HG02642 (cell line): ENCODE data around the gene ZNF837.
"Not testable (repeated sequence)": the region's sequence is repeated elsewhere in the genome, so short reads cannot be mapped to it uniquely, and the experiment has no call there.

Source experiments
- ATAC-seq: cut with Tn5 transposase; IDR thresholded peaks from one replicate; pipeline ENCODE4 v1.9.1; 2021; ENCODE audit warnings: mild to moderate bottlenecking; ENCODE audit not compliant: unreplicated experiment, poor library complexity

ZNF837 gene

DNA sequence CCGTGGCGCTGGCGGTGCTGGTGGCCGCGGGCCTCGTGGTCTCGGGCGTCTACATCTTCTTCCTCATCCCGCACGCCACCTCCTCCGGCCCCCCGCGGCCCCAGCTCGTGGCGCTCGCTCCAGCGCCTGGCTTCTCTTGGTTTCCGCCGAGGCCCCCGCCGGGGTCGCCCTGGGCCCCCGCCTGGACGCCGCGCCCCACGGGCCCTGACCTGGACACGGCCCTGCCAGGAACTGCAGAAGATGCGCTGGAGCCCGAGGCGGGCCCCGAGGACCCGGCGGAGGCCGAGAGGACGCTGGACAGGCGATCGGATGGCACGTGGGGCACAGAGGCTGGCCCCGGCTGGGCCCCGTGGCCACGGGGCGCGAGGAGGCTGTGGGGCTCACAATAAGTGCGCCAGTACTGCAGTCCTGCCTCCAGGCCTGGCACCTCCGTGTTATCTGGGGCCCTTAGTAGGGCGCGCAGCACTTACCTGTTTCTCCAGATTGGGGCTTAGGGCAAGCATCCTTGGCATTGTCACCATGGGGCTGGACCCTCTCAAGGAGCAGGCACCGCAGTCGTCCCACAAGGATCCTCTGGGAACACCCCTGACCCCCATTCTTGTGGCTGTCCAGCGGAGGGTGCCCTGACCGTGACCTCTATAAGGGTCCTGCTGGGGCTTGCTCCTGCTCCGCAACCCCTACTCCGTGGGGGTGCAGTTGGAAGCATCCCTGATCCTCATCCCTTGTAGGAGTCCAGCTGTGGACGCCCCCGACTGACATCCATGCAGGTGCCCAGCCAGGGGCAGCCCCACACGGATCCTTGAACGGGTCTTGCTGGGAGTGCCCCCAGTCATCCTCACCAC is 16.1 kb upstream of the ZNF837 start:
- ATAC-seq = no peak

DNA sequence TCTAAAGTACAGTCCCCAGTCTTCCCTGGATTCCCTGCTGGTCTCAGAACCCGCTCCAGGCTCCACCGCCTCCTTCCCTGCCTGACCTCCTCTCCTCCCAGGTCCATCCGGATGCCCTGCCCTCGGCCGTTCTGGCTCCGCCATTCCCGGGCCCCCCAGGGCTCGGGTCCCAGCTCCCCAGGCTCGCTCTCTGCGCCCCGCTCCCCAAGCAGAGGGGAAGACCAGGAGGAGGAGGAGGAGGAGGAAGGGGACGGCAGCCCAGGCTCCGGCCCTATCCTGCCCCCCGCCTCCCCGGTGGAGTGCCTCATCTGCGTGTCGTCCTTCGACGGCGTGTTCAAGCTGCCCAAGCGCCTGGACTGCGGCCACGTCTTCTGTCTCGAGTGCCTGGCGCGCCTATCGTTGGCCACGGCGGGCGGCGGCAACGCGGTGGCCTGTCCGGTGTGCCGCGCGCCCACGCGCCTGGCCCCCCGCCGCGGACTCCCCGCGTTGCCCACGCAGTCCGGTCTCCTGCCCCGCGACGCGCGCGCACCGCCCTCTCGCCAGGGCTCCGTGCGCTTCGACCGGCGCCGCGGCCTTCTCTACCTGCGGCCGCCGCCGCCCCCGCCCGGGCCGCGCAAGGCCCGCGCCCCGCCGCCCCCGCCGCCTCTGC is 15.3 kb upstream of the ZNF837 start:
- ATAC-seq = no peak

DNA sequence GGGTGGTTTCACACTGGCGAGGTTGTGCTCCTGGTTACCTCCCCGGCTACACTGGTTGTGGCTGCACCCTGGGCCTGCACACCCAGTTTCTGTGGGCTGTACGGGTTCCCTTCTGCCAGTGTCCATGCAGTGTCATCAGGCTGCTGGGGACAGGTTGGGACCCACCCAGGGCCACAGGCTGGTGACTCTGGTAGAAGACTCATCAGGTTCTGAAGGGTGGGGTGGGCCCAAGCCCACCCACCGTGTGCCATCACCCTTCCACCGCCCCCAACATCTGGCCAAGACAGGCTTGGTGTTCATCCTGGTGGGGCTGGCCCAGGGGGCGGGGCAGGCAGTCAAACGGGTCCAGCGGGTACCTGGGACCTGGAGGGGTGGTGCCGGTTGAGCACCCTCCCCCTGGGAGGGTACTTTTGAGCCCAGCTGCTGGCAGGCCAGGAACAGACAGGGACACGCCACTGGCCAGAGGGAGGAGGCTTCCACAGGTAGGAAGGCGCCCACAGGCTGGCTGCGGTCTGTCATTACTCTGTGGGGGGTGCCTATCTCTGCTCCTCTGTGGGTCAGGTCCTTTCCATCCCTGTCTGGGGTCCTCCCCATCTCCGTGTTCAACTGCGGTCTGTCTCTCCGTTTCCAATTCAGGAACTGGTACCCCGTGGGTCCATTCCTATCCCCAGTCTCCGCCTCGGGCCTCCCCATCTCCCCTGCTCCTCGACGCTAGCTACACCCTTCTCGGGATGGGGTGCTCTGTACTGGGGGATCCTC is 14.6 kb upstream of the ZNF837 start, which contains the start of gene RNF225:
RNF225 (plus strand) TSS at position 437 of the 759 bp plus-strand sequence. CDS start 434 bp downstream, outside the sequence.
- ATAC-seq = no peak

DNA sequence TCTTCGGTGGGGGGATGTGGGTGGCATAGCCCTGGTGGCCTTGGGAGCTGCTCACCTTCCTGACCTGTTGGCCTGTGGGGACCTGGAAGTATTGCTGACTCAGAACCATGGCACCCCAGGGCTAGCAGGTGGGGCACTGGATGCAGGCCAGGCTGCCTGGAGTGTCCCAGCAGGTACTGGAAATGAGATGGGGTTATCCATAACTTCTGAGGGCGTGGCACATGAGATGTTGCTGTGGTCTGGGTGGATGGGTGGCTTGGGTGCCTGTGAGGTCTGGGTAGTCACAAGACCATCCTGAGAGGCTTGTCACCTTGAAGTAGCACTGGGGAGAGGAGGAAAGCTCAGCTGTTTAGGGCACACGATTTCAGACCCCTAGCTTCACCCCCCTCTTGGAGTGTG is 14.0 kb upstream of the ZNF837 start:
- ATAC-seq = no peak

DNA sequence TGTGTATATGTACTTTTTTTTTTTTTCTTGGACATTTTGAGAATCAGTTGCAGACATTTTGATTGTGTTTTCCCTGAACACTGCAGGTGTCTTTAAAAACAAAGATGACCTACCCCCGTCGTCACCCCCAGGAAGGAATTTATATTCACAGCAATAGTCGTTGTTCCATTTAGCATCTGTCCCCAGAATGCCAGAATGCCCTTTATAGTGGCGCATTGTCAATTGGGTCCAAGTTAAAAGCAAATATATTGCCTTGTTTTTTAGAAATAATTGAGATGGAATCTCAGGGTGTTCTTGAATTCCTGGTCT is 12.8 kb upstream of the ZNF837 start:
- no peak for ATAC-seq

DNA sequence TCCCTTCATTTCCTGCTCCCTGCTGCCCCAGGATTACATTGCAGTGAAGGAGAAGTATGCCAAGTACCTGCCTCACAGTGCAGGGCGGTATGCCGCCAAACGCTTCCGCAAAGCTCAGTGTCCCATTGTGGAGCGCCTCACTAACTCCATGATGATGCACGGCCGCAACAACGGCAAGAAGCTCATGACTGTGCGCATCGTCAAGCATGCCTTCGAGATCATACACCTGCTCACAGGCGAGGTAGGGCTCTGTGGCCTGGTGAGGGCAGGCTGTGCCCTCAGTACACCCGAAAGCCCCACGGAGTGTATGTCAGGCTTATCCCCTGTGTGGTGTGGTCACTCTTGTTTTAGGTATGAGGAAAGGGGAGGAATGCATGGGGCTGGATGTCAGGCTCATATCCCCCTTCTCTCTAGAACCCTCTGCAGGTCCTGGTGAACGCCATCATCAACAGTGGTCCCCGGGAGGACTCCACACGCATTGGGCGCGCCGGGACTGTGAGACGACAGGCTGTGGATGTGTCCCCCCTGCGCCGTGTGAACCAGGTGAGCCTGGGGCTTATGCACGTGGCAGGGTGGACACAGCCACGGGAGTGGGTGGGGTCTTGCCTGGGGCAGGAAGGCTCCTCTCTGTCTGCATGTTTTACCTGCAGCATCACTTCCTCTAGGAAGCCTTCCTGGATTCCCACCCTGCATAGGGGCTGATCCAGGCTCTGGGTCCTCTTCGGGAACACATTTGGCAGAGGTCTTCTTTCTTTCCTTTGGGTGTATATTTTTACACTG is 12.3 kb upstream of the ZNF837 start:
- ATAC-seq = no peak

DNA sequence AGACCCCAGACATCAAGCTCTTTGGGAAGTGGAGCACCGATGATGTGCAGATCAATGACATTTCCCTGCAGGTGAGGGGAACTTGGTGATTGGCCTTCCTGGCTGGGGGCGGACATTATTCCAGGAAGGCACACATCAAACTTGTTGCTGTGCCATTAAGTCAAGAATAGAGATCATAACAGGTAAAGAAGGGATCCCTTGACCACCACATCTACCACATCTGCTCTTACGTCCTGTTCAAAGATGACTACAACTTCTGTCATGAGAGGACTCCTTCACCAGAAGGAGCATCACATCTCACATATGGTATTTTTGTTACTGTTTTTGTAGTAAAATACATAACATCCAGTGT is 7.3 kb upstream of the ZNF837 start:
- no peak for ATAC-seq

DNA sequence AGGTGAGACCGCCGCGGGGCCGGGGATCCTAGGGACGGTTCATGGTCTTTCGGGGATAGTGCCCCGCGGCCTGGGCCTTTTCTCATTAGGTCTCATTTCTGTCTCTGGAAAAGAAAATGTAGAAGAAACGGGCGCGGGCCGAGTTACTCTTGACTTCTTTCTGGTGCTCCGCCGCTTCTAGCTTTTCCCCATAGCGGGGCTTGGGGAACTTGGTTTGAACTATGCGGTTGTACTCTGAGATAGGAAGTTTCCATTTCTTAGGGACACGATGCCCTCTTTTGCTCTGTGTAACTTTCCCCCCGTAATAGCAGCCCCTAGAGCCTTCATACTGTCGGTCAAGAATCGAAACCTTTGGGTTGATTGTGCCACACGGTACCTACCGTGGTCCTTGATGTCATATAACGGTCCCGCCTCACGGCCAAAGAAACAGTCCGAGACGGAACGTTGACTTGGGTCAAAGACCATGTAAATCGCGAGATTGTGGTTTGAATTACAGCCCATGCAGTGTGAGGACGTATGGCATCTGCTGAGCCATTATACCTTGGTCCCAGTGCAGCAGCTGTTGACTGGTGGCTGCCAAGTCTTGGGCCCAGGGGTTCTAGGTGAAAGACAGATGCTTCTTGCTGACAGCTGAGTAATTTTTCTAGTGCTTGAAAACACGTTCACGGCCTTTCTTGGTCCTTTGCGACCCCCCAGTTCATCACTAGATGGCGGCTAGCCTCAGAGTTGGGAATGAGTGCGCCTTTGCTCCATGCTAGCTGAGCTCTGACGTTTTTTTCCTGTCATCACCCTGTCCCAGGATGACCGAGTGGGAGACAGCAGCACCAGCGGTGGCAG is 6.7 kb upstream of the ZNF837 start:
- ATAC-seq = no peak

DNA sequence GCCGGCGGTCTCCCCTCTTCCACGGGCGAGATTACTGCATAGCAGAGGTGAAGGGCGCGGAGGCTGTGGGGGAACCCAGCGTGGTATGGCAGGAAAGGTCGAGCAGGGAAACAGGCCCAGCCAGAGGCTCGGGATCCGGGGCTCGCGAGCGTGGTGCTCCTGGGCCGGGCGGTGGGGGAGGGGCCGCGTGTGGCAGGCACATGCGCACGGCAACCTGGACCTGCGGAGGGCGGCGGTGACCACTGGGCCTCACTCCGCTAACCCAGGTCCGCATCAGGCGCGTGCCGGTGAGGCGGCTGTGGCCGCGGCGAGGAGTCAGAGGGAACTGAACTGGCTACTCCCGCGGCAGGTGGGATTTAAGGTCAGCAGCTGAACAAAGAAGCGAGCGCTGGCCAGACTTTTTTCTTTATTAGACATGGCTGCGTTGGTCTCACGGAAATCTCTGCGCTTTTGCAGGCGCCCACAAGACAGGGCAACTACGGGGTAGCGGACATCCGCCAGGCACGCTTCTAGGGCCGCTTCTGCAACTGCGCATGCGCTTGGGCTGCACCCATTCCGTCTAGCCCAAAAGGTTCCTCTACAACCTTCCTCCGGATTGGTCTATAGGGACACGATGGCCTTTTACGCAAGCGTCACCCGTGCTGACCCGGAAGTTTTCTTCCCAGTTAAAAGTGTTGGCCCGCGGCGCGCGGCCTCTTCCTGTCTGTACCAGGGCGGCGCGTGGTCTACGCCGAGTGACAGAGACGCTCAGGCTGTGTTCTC is 5.9 kb upstream of the ZNF837 start, which contains the start of gene RPS5:
RPS5 (plus strand) TSS at position 694 of the 762 bp plus-strand sequence. CDS start 869 bp downstream, outside the sequence.
- ATAC-seq = peak; percentile 83

DNA sequence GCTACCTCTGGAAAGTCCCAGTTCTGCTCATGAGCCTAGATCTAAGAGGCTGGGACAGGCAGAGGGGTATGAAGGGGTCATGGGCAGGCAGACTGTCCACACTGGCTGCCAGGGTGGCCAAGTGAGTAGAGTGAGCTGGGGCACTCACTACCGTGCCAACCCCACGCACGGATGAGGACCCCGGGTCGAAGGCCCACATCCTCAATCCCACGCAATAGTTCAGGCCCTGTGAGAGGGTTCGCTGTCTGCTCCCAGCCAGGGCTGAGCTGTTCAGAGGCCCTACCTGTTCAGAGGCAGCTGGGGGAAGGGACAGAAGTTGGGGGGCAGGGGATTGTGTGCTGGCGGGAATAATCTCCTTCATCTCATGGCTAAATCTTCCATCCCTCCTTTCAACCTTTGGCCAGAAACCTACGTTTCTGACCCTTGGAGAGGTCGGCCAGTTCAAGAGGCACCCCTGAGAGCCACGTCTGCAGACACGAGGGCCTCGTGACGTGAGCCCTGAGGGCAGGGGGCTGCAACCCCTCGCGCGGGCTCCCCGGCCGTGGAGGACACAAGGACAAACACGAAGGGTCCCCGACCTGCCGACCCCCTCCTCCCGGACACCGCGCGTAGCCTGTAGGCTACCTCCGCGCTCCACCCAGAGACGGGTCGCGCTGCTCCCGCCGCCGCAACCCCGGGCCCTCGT is 5.2 kb upstream of the ZNF837 start:
- peak; percentile 3 for ATAC-seq

DNA sequence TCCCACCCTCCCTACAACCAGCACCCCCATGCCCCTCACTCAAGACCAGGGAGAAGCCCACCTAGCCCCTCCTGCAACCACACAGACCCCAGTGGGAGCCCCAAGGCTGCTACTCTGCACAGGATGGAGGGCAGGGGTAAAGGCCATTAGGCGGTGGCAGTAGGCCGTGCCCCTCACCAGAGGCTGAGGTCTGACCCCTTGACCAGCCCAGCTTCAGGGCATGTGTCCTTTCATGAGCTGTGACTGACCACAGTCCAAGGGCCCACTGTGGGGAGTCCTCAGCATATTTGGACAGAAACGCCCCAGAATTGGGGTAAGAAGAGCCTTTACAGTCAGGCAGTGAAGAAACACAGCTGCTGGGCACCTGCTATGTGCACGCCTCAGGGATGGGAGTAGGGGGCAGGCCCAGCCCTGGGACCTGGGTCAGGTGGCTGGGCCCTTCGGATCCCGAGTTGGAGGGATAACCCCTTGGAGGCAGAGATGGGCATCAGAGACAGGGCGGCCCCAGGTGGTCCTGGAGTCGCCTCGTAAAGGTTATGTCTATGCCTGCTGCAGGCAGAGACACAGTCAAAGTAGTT is 4.6 kb upstream of the ZNF837 start:
- no peak for ATAC-seq

DNA sequence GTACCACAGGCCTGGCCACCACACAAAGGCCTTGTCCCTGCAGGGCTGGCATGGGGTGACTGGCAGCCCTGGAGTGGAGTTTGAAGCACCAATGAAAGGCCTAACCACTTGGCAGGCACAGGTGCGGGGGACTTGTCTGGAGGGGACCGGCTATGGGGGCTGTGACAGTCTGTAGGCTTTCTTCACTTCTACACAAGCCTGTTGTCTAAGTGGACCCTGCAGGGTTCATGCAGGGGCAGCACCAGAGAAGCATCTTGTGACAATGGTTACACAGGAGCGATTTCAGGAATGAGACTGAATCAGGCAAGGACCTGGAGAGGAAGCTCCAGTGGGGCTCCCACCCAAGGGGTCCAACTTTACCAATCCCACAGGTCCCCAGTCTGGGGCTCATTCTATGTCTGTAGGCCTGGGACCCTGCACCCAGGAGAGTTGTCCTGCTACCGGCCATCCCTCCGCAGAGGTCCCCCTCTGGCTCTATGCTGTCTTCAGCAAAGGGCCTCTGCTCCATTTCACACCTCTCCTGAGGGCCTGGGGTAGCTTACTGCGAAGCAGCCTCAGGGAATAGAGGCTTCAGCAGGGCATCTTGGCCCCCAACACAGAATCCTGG is 2.3 kb upstream of the ZNF837 start:
- no peak for ATAC-seq

DNA sequence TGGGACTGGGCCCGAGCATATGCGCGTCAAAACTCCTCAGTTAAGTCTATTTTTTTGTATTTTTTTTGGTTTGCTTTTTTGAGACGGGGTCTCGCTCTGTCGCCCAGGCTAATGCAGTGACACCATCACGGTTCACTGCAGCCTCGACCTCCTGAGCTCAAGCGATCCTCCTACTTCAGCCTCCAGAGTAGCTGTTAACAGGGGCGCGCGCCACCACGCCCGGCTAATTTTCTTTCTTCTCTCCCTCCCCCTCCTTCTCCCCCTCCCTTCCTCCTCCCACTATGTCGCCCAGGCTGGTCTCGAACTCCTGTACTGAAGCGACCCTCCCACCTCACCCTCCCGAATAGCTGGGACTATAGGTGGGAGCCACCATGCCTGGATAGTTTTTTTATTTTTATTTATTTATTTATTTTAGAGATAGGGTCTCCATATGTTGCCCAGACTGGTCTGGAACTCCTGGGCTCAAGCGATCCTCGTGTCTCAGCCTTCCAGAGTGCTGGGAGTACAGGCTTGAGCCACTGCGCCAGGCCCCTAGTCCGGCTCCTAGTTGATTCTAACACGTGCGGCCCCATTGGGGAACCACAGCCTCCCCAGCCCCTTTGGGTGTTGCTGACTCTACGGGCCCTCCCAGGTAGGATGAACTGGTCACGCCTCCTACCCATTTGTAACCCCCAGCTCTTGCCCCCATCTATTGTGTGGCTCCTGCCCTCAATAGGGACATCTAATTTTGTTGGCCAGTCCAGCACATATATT is 806 bp upstream of the ZNF837 start:
- no peak for ATAC-seq

DNA sequence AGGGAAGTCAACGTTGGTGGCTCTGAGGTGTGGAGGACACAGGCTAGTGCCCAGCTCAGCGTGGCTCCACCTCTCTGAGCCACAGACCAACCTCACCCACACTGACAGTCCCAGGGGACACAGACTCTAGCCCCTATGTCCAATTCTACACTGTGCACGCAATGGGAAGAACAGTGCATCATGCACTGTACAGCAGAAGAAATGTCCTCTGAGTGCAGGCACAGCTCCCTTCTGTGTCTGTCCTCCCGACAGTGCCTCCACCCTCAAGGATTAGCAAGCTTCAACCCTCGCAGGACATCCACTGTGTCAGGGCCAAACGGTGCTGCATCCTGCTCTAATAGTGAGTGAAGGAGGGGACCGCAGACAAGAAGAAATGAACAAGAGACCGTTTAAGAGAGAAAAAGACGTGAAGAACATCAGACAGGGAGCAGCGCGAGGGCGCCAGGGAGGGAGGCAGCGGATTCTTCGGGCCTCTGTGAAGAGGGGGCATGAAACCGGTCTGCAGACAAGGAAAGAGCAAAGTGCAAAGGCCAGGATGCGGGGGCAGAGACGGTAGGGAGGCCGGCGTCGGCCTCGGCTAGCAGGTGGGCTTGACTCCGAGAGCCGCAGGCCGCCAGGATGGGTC is 681 bp downstream of the ZNF837 start:
- no peak for ATAC-seq

DNA sequence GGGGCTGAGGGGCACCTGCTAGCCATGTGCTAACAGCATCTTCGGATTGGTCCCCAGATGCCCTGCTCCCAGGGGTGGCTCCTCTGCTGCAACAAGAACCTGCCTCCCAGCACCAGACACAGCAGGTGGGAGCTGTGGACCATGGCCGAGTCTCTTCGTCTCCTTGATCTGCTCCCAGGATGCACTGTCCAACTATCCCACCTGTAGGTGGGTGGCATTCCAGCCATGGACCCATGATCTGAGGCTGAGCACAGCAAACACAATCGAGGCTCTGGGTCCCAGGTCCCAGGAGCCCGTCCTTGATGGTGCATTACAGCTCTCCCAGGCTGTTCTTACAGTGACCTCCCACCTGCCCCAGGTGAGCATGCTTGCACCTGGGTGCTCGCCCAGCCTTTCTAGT is 1.6 kb downstream of the ZNF837 start:
- ATAC-seq = no peak

DNA sequence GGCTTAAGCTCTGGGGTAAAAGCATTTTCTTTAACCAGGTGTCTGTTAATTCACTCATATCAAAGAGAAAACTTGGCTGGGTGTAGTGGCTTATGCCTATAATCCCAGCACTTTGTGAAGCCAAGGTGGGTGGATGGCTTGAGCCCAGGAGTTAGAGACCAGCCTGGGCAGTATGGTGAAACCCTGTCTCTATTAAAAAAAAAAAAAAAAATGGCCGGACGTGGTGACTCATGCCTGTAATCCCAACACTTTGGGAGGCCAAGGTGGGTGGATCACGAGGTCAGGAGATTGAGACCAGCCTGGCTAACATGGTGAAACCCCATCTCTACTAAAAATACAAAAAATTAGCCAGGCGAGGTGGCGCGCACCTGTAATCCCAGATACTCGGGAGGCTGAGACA is 4.1 kb downstream of the ZNF837 start:
- ATAC-seq = not testable (repeated sequence)
